Left renal cortex interstitium (tissue), 4 donors: ENCODE data around the gene BIN1. TPM values are rescaled to one million over a fixed set of nuclear protein-coding genes. Genes with fewer than 3 reads are reported as not detected.

Experiments
- DNase-seq, 4 donors: peaks; one replicate each; pipeline ENCODE4 v3.0.0-alpha.2; 2013; ENCODE audit warnings: low read depth in 4 of 4, low spot score in 2 of 4, missing footprints in 1 of 4
- polyA plus RNA-seq, 4 donors: library from polyadenylated mRNA; unstranded; fragments of 120-200 nt; gene quantifications; one replicate each; pipeline ENCODE4 v1.2.1, GENCODE V29; 2013; ENCODE audit not compliant: insufficient read length in 4 of 4

Gene BIN1
- polyA plus RNA-seq, 4 donors: 91.8 to 130 (median 124) TPM

DNA sequence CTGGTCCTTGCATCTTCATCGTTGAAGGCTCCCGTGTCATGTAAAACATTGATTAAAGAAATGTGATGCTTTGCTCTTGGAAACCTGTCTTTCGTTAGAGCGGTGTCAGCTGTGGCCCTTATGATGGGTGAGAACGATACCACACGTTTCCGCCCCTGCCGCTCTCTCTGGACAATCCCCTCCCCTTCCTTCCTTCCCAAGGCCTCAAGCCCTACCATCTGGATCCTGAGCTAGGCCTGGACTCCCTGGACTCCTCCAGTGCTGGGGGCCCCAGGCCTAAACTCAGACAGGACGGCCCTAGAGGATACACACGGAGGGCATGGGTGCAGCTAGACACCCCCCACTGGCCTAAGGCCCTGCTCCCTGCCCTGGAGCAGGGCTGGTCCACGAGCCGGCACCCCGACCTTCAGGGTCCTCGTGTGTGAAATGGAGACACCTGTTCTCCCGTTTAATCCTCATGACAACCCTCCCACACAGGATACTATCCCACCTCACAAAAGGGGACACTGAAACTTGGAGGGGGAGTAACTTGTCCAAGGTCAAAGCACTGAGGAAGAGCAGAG, 13.2 kb downstream of the BIN1 start:
- DNase-seq: no peak

DNA sequence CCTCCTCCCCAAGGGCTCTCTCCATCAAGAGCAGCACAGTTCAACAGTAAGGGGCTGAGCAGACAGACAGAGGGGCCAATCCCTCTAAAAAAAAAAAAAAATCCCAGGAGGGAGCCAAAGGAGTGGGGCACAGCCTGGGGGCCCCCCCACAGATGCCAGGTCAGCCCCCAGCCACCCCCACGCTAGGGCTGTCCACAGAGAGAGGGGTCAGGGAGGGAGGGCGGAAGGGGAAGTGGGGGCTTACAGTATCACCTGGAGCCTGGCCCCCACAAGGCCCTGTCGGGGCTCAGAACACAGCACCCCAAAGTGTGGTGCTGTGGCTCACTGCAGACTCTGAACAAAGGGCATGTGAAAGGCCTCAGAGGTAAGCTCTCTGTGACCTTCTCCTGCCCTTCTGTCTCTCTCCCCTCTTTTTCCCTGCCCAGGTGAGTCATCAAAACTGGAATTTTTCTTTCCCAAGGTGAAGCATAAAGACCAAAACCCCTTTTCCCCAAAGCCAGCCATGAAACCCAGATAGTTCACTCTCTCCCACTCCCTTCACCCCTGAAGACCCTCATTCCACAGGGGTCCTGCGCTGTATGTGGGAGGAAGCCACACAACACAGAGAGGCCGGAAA, 13.9 kb downstream of the BIN1 start:
- DNase-seq: no peak

DNA sequence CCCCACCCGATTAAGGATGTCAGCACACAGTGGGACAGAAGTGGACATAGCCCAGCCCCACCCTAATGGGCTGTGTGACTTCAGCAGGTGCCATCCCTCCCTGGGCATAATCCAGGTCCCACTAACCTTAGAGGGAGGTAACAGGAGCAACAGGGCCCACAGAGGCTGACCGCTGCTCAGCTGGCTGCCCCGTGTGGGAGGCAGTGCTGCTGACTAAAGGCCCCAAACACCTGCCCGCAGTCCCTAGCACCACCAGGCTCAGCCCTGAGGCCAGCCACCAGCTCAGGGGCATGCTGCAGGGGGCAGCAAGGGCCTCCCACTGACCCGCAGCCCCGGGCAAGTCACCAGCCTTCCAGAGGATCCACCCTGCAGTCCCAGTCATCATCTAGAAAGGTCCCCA, 14.6 kb downstream of the BIN1 start:
- DNase-seq: no peak

DNA sequence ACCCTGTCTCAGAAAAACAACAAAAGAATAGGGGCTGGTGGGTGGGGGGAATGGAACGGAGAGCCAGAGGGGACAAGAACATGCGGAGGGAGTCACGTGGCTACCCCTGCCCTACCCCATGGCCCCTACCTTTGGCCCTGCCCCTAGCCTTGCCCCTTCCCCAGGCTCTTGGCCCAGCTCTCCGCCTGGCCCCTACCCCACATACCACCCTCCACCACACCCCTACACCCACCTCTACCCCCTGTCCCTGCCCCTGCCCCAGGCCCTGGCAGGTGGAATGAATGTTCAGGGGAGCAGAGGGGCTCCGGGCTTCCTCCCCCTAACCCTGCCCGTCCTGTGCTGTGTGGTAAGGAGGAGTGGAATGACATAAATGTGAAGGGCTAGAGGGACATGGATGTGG, 15.1 kb downstream of the BIN1 start:
- no peak for DNase-seq

DNA sequence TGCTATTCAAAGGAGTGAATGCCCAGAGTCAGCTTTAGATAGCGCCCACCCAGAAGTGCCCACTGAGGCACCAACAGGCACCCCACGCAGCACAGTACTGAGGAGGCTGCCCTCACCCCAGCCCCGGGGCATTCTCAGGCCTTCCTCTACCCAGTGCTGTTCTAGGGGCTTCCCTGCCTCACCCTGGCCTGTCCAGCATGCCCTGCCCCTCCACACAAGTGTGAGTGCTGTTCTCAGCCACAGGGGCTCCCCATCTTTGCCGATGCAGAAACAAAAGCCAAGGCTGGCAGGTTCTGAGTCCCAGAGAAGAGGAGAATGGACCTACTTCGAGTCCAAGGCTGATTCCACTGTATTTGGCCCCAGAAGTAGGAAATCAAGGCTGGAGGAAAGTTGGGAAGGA, 15.8 kb downstream of the BIN1 start:
- DNase-seq: no peak

DNA sequence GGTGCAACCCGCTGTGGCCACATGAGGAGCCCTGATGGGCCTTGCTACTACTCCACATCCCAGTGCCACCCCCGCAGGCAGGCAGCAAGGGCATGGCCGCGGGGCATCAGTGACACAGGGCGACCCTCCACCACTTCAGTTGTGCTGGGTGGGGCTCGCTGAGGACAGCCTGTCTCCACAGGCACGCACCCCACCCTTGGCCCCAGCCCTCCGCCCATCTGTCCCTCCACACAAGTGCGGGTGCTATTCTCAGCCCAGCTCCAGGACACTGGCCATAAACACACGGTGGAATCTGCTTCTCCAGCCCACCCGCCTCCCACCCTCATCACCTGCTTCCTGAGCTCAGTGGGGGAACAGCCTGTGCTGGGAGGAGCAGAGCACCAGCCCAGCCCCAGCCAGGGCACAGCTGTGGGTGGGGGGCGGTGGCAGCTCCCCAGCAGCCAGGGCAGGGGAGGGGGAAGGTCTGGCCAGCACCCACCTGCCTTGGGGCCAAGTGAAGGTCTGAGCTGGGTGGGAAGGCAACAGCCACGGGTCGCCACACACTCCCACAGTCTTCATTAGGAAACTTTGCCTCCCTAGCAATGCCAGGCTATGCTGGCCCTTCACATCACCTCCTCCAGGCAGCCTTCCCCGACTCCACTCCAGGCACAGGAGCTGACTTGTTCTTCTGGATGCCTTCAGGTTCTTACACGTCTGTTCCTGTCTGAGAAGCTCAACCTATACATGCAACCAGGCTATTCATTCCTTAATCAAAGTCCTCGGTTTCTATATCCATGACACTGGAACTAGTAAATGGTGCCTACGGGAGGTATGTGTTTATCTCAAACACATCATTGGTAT, 16.5 kb downstream of the BIN1 start:
- DNase-seq: no peak

DNA sequence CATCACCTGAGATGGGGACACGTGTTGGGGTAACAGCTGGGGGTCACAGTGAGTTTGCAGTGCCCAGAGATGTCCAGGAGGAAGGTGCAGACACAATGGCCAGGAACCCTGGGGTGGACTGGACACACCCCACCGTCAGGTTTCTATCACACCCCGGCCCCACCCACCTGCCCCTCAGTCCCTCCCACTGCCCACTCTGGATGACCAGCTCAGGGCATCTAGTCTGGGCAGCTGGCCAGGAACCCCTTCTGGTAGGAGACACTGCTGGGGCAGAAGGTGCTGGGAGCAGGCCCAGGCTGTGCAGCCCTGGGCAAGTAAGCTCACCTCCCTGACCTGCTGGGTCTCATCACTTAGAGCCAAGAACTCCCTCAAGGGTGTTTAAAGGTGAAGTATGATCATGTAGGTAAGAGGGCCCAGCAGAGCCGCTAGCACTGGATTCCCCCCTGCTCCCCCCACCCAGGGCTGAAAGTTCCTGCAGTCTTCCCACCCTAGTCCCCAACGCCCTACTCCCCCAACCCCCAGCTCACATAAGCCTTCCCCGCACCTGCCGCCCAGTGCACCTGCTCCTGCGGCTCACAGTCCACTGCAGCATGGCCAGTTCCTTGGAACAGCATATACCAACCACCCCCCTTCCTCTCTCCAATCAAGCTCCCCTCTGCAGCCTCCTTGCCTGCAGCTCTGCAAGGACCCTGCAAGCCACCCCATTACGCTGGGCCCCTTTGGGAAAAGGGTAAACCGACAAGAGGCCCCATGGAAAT, 17.3 kb downstream of the BIN1 start:
- no peak for DNase-seq

DNA sequence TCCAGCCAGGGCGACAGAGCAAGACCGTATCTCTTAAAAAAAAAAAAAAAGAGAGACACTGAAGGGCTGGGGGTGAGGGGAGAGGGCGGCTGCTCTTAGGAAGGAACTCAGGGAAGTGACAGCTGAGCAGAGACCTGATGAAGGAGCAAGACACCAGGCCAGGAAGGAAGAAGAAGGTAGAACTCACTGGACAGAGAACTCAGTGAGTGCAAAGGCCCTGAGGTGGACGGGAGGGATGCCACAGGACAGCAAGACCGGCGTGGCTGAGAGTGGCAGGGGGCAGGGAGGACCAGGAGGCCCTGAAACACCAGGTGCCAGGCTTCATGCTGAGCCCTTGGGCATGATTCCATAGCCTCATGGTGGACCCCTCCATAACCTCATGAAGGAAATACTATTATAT, 18.2 kb downstream of the BIN1 start:
- DNase-seq: no peak

DNA sequence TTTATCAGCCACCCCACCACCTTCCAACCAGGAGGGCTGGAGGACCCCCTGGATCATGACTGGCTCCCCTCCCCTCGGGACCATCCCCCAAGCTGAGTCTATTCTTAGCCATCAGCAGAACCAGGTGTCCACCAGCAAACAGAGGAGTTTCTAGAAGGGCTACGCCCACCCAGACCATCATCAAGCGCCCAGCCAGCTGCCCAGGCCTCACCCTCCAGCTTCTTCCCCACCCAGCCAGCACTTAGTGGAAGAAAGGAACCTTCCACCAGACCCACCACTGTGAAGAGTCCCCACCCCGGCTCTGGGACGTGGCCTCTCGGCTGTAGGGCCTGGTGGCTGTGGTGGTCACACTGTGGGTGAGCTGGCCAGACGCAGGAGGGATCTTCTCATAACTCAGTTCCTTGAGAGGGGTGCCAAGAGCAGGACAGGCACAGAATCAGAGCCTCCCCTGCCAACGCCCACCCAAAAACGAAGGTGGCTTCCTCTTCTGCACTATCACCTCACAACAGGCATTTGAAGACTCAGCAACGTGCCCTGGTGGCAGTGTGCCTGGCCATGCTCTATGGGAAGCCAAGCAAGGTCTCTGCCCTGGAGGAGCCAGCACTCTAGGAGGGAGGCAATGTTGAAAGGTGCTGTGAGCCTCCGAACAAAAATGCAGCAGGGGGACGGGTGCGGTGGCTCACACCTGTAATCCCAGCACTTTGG, 19.0 kb downstream of the BIN1 start:
- no peak for DNase-seq

DNA sequence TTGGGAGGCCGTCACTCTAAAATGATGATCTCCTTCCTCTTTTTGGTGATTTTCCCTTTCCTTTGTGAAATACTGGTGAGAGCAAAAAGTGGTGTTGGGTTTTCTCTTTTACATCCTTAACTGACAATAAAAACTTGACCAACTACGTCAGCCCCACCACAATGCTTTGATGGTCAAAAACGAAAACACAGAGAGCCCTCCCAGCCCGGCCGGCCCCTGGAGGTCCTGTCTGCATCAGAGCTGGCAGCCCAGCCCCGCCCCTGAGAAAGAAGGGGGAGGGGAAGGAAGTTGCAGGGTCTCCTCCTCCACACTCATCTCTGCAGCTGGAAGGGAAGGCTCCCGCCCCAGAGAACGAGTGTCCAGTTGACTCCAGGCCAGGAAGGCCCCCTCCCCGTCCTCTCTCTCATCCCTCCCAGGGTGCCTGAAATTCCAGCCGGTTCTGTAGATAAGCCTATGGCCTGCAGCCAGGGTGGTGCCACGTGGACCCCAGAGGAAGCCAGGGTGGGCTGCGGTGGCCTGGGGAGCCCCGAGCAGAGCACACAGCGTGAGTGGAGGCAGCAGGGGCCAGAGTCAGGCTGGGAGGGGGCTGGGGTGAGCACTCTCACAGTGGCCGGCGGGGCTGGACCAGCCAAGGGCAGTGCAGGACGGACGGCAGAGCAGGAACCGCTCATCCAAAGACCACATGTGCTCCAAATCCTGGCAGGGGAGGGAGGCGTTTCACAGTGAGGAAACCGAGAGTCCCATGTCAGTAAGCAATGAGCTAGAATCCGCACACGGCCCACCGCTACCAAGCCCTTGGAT, 19.8 kb downstream of the BIN1 start:
- DNase-seq: peak in 3 of 4 donors; percentile 76 to 91 (median 82)

DNA sequence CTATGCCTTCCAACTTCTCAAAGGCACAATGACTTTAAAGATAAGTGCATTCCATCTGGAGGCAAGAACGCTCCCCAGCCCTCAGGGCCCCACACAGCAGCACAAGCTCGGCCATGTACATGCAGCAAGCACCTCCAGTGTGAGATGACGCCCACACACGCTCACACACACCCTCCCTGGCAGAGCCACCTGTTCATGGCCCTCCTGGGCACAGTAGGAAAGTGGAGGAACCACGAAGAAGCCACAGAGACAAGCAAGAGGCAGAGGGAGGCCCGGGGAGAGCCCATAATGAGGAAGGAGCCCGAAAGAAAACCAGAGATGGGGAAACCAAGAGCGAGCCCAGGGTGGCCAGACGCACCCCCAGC, 21.7 kb downstream of the BIN1 start:
- no peak for DNase-seq

DNA sequence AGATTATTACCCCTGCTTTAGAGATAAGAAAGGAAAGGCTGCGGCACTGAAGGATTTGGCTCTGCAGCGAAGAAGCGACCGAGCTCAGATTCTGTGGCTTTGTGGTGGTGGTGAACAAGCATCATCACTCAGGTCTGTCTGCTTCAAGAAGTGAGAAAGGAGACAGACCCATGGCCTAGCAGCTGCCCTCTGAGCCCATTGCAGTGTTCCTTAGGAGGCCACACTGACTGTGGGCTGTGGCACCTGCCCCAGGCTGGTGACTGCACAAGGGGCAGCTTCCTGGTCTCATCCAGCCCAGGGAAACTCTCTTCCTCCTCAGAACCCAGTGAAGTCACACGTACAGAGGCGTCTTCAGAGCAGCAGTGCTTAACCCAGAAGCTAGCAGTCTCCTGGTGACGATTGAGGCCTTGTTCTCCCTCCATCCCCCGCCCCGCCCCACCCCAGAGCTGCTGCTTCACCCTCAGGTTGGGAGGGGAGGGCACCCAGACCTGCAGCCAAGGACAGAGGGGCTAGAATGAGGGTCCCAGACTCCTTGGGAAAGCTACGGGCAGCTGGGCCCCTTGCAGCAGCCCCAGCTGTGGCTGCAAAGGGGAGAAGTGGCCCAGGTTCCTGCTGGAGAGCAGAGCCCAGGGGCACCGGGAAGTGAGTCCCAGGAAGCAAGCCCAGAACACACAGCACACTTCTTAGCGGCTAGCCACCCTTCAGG, 22.2 kb downstream of the BIN1 start:
- no peak for DNase-seq

DNA sequence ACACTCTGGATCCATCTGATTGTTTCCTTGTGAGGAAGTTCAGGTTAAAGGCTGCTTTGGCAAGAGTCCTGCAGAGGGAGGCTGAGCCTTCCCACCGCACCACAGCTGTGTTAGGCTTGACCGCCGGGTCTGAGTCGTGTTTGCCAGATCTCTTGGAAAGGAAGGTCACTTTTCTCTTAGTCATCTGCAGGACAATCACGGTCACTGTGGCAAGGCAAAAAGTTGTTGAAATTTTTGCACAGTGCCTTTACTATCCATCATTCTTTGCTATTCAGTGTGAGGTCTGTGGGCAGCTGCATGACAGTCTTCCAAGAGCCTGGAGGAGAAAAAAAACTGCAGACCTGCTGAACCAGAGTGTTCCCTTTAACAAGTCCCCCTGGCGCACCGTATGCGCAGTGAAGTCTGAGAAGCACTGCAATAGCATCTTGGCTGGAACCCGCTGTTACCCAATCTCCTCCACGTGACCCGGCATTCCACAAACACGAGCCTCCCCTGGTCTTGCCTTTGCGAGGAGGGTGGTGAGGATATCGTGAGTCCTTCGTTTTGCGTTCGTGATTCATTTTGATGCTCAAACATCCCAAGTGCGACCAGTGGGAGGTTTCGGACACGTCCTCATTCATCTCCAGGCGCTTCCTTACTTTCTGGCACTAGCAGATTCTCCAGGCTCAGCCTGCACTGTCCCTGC, 23.0 kb downstream of the BIN1 start:
- DNase-seq: no peak

DNA sequence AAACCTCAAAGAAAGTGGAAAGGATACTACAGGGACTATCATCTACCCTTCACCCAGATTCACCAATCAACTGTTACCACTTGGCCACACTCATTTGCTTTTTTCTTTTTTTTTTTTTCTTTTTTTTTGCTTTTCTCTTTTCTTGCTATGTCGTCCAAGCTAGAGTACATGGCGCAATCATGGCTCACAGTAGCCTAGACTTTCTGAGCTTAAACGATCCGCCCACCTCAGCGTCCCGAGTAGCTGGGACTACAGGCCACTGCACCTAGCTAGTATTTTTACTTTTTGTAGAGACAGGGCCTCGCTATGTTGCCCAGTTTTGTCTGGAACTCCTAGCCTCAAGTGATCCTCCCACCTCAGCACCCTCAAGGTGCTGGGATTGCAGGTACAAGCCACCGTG, 24.0 kb downstream of the BIN1 start:
- no peak for DNase-seq

DNA sequence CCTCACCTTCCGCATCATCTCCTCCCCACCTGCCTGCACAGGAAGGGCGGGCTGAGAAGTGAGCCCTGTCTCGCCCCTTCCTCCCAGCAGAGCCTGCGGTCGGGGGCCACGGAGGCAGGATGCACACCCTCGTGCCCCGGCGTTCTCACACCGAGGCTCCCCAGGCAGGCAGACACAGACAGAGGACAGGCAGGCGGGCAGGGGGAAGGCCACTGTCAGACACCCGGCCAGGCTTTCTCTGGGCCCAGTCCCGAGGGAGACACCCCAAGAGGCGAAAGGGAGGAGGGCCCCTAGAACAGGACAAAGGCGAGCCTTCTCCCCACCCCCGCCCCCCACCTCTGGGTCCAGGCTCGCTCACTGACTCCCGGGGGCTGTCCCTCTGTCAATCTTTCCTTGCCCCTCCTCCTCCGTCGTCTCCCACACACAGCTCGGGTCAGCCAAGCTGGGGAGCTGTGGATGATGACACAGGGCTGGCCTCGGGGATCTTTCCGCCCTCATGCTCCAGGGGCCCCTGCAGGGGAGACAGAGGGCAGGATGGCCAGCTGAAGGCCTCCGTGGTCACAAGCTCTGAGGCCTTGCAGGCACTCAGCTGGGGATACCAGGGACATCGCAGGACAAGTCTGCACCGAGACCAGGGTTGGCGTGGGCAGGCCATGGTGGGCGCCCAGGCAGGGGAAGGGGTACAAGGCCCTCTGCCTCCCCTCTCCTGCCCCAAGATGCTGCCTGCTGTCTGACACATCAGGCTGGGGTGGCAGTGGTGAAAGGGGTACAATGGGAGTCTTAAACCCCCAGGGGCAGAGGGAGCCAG, 24.9 kb downstream of the BIN1 start:
- DNase-seq: no peak

DNA sequence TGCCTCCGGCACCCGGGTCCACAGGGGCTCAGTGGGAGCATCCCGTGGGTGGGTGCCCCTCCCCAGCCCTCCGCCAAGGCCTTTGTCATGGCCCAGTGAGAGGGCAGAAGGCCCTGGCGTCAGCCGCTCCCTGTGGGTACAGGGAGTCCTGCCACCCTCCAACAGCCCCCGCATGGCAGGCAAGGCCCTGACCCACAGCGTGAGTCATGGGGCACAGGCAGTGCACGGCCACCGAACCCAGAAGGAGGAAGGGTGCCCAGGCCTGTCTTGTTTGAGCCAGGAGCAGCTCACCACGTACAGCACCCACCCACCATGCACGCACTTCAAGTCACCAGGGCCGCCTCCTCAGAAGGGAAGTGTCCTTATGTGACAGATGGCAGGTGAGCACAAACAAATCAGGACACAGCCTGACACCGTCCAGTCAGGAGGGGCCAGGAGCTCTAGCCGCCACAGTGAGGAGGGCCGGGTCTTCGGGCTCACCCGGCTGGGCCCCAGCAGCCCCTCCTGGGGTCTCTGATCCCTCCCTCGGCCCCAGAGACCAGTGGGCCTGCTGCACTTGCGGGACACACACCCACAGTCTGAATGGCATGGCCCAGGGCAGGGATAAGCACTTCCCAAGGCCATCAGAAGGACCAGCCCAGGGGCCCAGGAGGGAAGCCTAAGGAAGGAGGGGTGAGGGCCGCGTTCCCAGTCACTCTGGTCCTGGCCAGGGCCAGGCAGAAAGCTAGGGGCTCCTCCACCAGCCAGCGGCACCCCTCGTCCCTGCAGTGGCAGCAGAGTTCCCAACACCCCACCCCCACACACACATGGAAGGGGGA, 25.8 kb downstream of the BIN1 start:
- DNase-seq: no peak
